Transverse colon (tissue), 4 donors: Measurements from ENCODE around the gene HS2ST1. TPM values are rescaled to one million over a fixed set of nuclear protein-coding genes. Genes with fewer than 3 reads are reported as not detected.

ENCODE experiments used
- DNase-seq: peaks from one replicate; pipeline ENCODE4 v3.0.0-alpha.2; 2019
- H3K27ac ChIP-seq, 4 donors: fragments of 200-600 bp; sonication (generic); 2 replicates each; pipeline ENCODE4 v1.5.1; 2016 to 2018; ENCODE audit warnings: inconsistent platforms in 4 of 4
- H3K27me3 ChIP-seq: fragments of 200-600 bp; sonication (generic); 2 replicates; pipeline ENCODE4 v1.5.1; 2017; ENCODE audit warnings: inconsistent platforms
- H3K36me3 ChIP-seq, 4 donors: fragments of 200-600 bp; sonication (generic); 2 replicates each; pipeline ENCODE4 v1.5.1; 2017 to 2019; ENCODE audit warnings: inconsistent platforms in 4 of 4
- H3K4me1 ChIP-seq, 4 donors: fragments of 200-600 bp; sonication (generic); 2 replicates each; pipeline ENCODE4 v1.5.1; 2017 to 2020; ENCODE audit warnings: inconsistent platforms in 4 of 4
- H3K4me3 ChIP-seq, 4 donors: fragments of 200-600 bp; sonication (generic); 1 replicate in 1 of 4; 2 replicates in 3 of 4; pipeline versions ENCODE4 v1.5.1 to v1.6.1; 2017 to 2019; ENCODE audit warnings: inconsistent platforms in 4 of 4
- H3K9me3 ChIP-seq, 2 donors: fragments of 200-600 bp; sonication (generic); 2 replicates each; pipeline ENCODE4 v1.5.1; 2017 to 2019; ENCODE audit warnings: inconsistent platforms in 2 of 2
- EP300 ChIP-seq: sonication (generic); formaldehyde crosslinking; IDR thresholded peaks from one replicate; pipeline ENCODE4 v1.6.1; 2017; ENCODE audit warnings: antibody characterized with exemption, low read depth
- POLR2A ChIP-seq: fragments of 450-650 bp; IDR thresholded peaks from one replicate; pipeline ENCODE4 v1.6.1; 2016; ENCODE audit warnings: antibody characterized with exemption, mild to moderate bottlenecking, moderate library complexity
- POLR2AphosphoS5 ChIP-seq, 3 donors: sonication (generic); formaldehyde crosslinking; IDR thresholded peaks; one replicate each; pipeline ENCODE4 v1.6.1; 2016; ENCODE audit warnings: antibody characterized with exemption in 3 of 3
- WGBS, 2 donors: methylation state at CpG; one replicate each; pipeline ENCODE4 v1.1.5; 2018; ENCODE audit warnings: low coverage in 1 of 2; 5-methylcytosine and 5-hydroxymethylcytosine counted together
- in situ Hi-C, 4 donors: fragments of 200-750 bp; cut with MboI; loops; one replicate each; pipeline versions ENCODE4 v1.15.0 to v1.15.1; 2017; ENCODE audit warnings: low sequenced_read_pairs in 3 of 4, low pct_ligation_motif_present in 1 of 4, low pct_unique_long_range_greater_than_20kb in 1 of 4
- intact Hi-C: fragments of 100-400 bp; cut with DNase I; formaldehyde crosslinking; loops from one replicate; pipeline ENCODE4 v1.15.1; 2023; ENCODE audit warnings: low total_unique reads
- total RNA-seq, 4 donors: library from RNA; depleted of rRNA; stranded (reverse); fragments of >200 nt; gene quantifications; one replicate each; pipeline ENCODE4 v1.1.0, GENCODE V29; 2016
- TF ChIP-seq, protein P1 (sequence below), 5 experiments: fragments of 200-600 bp in 3 of 5; fragments of 450-650 bp in 2 of 5; sonication (generic) in 3 of 5; IDR thresholded peaks; 1 replicate in 2 of 5; 2 replicates in 3 of 5; pipeline ENCODE4 v1.5.1; 2016 to 2017; ENCODE audit warnings: antibody characterized with exemption in 5 of 5, inconsistent platforms in 3 of 5, mild to moderate bottlenecking in 2 of 5, moderate library complexity in 1 of 5

HS2ST1 gene
- total RNA-seq, 4 donors from 2014 or later, result 1.9 to 17.1 (median 9.9) TPM

DNA sequence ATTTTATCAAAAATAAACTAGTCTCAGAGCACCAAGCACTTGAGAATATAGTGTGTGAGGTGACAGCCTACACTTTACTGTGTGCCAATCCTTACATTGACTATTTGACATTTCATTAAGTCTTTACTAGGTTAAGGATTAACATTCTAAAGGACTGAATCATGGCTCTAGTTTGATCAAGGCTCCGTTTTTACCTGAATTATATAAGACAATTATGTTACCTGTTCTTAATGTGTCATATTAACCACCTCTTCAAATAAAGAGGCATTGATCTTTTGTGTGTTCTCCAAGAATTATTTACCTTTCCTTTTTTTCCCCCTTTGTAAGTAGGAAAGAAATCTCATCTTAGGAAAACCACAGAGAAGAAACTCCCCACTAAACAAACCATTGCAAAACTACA lies 189.7 kb downstream of the HS2ST1 start:
- Histone ChIP-seq H3K27ac (no peak overlapping the region), H3K4me3 (no peak overlapping the region), H3K36me3 (no peaks in the 10 kb centered on the region), H3K9me3 (peaks cover 0 to 11% of the 10 kb centered on the region in 2 donors), H3K4me1 (no peaks in the 10 kb centered on the region), H3K27me3 (no peaks in the 10 kb centered on the region)
- TF ChIP-seq POLR2AphosphoS5 (IDR thresholded peaks at IDR 0.05) (no peak), EP300 (no peak), POLR2A (no peak)
- TF ChIP-seq, protein P1, sequence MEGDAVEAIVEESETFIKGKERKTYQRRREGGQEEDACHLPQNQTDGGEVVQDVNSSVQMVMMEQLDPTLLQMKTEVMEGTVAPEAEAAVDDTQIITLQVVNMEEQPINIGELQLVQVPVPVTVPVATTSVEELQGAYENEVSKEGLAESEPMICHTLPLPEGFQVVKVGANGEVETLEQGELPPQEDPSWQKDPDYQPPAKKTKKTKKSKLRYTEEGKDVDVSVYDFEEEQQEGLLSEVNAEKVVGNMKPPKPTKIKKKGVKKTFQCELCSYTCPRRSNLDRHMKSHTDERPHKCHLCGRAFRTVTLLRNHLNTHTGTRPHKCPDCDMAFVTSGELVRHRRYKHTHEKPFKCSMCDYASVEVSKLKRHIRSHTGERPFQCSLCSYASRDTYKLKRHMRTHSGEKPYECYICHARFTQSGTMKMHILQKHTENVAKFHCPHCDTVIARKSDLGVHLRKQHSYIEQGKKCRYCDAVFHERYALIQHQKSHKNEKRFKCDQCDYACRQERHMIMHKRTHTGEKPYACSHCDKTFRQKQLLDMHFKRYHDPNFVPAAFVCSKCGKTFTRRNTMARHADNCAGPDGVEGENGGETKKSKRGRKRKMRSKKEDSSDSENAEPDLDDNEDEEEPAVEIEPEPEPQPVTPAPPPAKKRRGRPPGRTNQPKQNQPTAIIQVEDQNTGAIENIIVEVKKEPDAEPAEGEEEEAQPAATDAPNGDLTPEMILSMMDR (IDR thresholded peaks at IDR 0.05), result no peak
- intact Hi-C loops (no loop called here), in situ Hi-C loops (no loop called here)
- 36 to 91% methylated on average over 1 of the region's 1 CpG for WGBS, 2 donors
- no peak for DNase-seq

- Histone ChIP-seq H3K4me1 (no peaks in the 10 kb centered on the region), H3K9me3 (peaks cover 0 to 9% of the 10 kb centered on the region in 2 donors), H3K27me3 (no peaks in the 10 kb centered on the region), H3K4me3 (no peak overlapping the region), H3K27ac (no peak overlapping the region), H3K36me3 (no peaks in the 10 kb centered on the region)
- intact Hi-C loops (no loop called here), in situ Hi-C loops (no loop called here)
- no peak for TF ChIP-seq POLR2AphosphoS5 (IDR thresholded peaks at IDR 0.05)
- no peak for TF ChIP-seq EP300
- TF ChIP-seq POLR2A, result no peak
- TF ChIP-seq, protein P1 (IDR thresholded peaks at IDR 0.05), result no peak
- no peak for DNase-seq
Observed at GRCh38 chr1:87104945-87105344, 190.5 kb downstream of the HS2ST1 start.

DNA sequence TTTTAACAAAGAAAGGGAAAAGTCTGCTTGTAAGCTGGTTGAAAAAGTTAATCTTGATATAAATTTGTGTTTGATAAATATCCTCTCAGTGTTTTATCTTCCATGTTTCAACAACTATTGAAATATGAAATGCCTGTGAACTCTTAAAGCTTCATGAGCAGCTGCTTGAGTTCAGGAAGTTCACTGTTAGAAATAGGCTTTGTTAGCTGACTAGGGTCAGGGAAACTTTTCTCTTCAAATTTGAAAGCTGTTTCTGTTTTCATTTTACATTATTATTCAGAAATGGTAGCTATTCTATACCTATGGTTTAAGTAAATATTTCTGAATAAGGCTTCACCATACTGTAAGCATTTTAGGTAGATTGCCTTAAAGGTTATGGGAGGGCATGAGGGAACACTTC lies 191.7 kb downstream of the HS2ST1 start:
- Histone ChIP-seq H3K27me3 (no peaks in the 10 kb centered on the region), H3K36me3 (no peaks in the 10 kb centered on the region), H3K4me1 (no peaks in the 10 kb centered on the region), H3K9me3 (no peaks in the 10 kb centered on the region), H3K4me3 (no peak overlapping the region), H3K27ac (no peak overlapping the region)
- TF ChIP-seq EP300 (no peak), POLR2A (no peak), POLR2AphosphoS5 (IDR thresholded peaks at IDR 0.05) (no peak)
- TF ChIP-seq, protein P1 (IDR thresholded peaks at IDR 0.05), result no peak
- no peak for DNase-seq
- in situ Hi-C loops, result no loop called here
- intact Hi-C loops, result no loop called here

DNA sequence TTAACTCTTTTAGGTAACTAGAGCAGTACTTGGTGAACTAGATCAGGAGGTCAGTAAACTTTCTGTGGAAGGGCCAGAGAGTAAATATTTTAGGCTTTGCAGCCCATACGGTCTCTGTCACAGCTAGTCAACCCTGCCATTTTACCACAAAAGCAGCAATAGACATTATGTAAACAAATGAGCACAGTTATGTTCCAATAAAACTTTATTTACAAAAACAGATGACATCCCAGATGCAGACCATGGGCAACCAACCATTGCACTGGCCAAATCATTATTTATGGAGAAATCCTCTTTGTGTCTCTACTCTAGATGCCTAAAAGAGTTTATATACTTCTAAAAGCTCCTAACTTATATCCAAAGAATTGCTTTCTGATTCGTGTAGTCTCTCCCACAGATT lies 192.4 kb downstream of the HS2ST1 start:
- no peak overlapping the region for H3K4me3 ChIP-seq
- H3K9me3 ChIP-seq, result no peaks in the 10 kb centered on the region
- no peak for DNase-seq
- no peaks in the 10 kb centered on the region for H3K4me1 ChIP-seq
- H3K27ac ChIP-seq, result no peak overlapping the region
- H3K36me3 ChIP-seq, result no peaks in the 10 kb centered on the region
- intact Hi-C loops, result no loop called here
- TF ChIP-seq EP300, result no peak
- TF ChIP-seq POLR2AphosphoS5 (IDR thresholded peaks at IDR 0.05), result no peak
- TF ChIP-seq, protein P1 (IDR thresholded peaks at IDR 0.05), result no peak
- TF ChIP-seq POLR2A, result no peak
- H3K27me3 ChIP-seq, result no peaks in the 10 kb centered on the region
- in situ Hi-C loops, result no loop called here
- 49 to 62% methylated on average over 2 of the region's 2 CpGs for WGBS, 2 donors
